ENCODE data around the gene TIGD3.

The TIGD3 gene

GRCh38 chr11:65390996-65391395 is 36.4 kb downstream of the TIGD3 start:
- no peak for DNase-seq

- no peak for DNase-seq
Observed at GRCh38 chr11:65392186-65392829, 37.8 kb downstream of the TIGD3 start.

GRCh38 chr11:65392899-65393298 is 38.3 kb downstream of the TIGD3 start:
- DNase-seq: no peak

GRCh38 chr11:65393513-65394079 is 39.0 kb downstream of the TIGD3 start:
- no peak for DNase-seq

- no peak for DNase-seq
Observed at GRCh38 chr11:65394125-65394536, 39.6 kb downstream of the TIGD3 start.

GRCh38 chr11:65395961-65396530 is 41.5 kb downstream of the TIGD3 start:
- DNase-seq: no peak

- DNase-seq: no peak
Observed at GRCh38 chr11:65396769-65397745, 42.5 kb downstream of the TIGD3 start.

GRCh38 chr11:65398362-65398910 is 43.9 kb downstream of the TIGD3 start:
- DNase-seq: no peak

- no peak for DNase-seq
Observed at GRCh38 chr11:65399249-65399648, 44.7 kb downstream of the TIGD3 start.

GRCh38 chr11:65399845-65400244 is 45.3 kb downstream of the TIGD3 start:
- DNase-seq: no peak

GRCh38 chr11:65400307-65401072 is 45.9 kb downstream of the TIGD3 start:
- no peak for DNase-seq

GRCh38 chr11:65401073-65401802 is 46.7 kb downstream of the TIGD3 start:
- DNase-seq: no peak

GRCh38 chr11:65401803-65402248 is 47.3 kb downstream of the TIGD3 start:
- no peak for DNase-seq

- no peak for DNase-seq
Observed at GRCh38 chr11:65402790-65403189, 48.2 kb downstream of the TIGD3 start.

- no peak for DNase-seq
Observed at GRCh38 chr11:65403607-65404121, 49.1 kb downstream of the TIGD3 start.

GRCh38 chr11:65404210-65404609 is 49.7 kb downstream of the TIGD3 start:
- DNase-seq: no peak

- no peak for DNase-seq
Observed at GRCh38 chr11:65404638-65405339, 50.2 kb downstream of the TIGD3 start.

Measured in NCI-H1105 treated with DMSO at 0.1 percent for 48 hours (cell line).